Fibroblast of skin of left quadriceps (primary cell): ENCODE measurements around the gene ZDHHC8.

Source experiments
- DNase-seq, 2 experiments: peaks; one replicate each; pipeline ENCODE4 v3.0.0-alpha.2; 2013; ENCODE audit warnings: low read depth in 2 of 2

ZDHHC8 gene

DNA sequence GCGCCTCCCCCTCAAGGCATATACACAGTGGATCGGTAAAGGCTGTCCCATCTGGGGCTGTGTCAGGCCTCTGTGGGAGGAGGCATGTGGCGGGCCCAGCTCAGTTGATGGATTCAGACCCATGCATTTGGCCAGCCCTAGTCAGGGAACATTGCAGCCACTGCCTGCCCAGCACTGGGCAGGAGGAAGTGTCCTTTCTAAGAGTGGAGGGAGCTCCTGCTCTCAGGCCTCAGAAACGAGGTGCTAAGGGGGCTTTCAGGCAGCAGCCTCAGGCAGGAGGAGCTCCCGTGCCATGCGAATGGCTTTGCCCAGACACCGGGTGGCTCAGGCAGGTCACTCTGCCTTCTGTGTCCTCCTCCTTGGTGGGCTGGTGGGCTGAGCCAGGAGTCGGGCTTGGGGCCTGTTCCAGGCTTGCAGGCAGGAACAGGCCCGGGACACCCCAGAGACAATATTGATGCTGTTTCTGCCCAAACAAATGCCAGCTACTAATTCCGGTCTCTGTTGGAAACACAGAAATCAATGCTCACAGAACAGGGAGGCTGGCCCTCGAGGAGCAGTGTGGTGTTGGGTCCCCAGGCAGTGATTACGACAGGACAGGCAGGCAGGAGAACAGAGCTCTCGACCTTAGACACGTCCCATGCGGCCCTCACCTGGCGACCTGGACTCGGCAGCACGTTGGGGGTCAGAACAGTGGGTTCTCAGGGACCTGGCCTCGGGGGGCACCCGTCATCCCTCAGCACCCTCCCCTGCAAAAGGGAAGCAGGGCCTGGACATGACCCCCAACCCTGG, 61.6 kb downstream of the ZDHHC8 start:
- no peak for DNase-seq

DNA sequence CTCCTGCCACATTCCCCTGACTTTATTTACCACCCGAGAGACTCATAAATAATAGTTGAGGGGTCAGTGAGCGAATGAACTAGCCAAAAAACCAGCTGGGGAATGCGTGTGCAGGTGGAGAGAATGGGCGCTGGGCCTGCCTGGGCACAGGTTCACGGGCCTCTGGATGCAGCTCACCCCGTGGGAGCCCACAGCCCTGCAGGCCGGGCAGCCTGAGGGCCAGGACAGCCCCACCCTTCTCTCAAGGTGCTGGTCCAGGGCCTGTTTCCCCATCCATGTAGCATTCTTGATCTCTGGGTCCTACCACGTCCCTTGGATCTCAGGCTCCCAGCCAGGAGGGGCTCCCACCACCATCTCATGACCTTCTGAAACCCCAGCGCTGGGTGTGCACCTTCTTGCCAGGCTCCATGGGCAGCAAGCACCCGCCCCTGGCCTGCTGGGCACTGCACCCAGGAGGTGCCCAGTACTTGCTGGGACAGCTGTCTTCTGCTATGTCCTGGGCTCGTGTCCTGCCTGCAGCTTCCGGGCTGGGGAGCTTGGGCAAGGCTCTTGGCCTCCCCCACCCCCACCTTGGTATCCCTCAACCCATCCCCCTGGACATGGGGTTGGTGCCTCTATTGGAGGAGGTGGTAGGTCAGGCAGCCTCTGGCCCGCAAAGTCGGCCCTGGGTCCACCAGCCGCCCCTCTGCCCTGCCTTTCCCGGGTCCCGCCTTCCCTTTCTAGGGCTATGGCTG, 62.3 kb downstream of the ZDHHC8 start:
- no peak for DNase-seq

DNA sequence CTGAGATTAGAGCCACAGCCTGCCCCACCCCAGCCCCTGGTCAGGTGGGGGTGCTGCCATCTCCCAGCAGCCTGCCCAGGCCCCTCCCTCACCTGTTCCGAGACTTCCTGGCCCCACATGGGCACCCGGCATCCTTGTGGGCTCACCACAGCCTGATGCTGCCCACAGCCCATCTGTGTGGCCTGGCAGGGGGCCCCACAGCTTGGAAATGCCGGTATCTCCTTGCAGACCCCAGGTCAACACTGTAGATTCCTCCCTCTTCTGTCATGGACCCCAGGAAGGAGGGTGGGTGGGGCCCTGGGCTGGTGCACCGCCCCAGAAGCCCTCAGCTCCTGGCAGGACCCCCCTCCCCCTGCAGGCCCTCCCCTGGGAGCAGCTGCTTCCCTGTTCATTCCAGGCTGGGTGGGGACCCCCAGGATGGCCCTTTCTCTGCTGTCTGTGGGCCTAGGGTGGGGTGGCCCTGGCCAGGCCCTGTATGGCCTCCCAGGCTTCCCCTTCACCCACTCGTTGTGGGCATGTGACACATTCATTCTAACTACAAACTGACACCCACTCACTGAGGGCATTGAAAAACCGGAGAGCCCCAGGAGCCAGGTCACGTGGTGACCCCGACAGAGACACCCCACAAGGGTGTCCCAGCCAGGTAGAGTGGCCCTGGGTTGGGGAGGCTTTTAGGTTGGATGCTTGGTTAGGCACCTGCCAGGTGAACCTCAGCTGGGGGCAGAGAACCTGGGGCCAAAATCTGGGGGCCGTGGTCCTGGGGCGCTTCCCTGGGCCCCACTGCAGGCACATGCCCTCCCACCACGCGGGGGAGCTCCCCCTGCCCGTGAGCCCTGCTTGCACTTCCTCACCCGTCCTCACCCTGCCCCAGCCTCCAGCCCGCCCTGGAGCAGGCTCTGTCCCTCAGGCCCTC, 63.3 kb downstream of the ZDHHC8 start:
- no peak for DNase-seq

DNA sequence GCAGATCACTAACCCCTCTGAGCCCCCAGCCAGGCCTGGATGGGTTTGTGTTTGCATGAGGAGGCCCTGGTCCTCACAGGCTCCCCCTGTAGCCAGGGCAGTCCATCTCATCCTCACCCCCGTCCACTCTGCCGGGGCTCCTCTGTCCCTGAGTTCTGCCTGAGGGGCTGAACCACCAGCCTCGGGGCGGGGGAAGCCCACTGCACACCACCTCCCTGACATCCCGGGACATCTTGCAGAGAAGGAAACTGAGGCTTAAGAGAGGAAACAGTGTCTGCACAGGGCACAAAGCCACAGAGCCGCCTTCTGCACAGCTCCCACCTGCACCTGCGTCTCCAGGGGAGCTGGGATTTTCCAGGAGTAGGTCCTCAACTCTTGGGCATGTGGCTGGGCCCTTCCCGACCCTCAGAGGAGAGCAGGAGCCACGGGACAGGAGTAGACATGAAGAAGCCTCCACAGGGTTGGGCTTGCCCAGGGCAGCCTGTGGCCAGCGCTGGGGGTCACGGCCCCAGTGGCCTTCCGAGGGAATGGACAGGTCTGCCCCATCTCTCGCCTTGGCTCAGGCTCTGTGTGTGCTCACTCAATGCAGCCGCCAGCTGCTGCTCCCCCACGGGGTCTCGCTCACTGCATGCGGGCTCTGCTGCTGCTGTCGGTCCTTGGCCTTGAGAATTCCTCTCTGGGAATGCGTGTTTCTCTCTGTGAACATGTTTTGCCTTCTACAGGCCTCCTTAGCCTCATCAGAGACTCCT, 64.7 kb downstream of the ZDHHC8 start:
- DNase-seq, result no peak
